Osteoblast (primary cell): ENCODE data around the gene PCDHB16. TPM values are rescaled to one million over a fixed set of nuclear protein-coding genes. Genes with fewer than 3 reads are reported as not detected.
"Not testable (repeated sequence)": the region's sequence is repeated elsewhere in the genome, so short reads cannot be mapped to it uniquely, and the experiment has no call there.

ENCODE experiments used
- DNase-seq: peaks from one replicate; pipeline ENCODE4 v3.0.0; 2011; ENCODE audit warnings: low spot score, mixed read lengths; ENCODE audit not compliant: insufficient read length; ENCODE audit errors: missing footprints
- H2AFZ ChIP-seq: 2 replicates; pipeline ENCODE4 v1.6.0; 2011; ENCODE audit warnings: mild to moderate bottlenecking, low read length
- H3K27ac ChIP-seq: 2 replicates; pipeline ENCODE4 v1.5.1; 2011; ENCODE audit warnings: mild to moderate bottlenecking, low read depth, low read length, moderate library complexity
- H3K27me3 ChIP-seq: 2 replicates; pipeline ENCODE4 v1.6.0; 2012; ENCODE audit warnings: mild to moderate bottlenecking, control low read depth, inconsistent platforms, low read length, moderate library complexity; ENCODE audit not compliant: insufficient read depth
- H3K36me3 ChIP-seq: 2 replicates; pipeline ENCODE4 v1.5.1; 2011; ENCODE audit warnings: mild to moderate bottlenecking, low read length, control low read depth, moderate library complexity; ENCODE audit not compliant: insufficient read depth
- H3K4me1 ChIP-seq: 2 replicates; pipeline ENCODE4 v1.5.1; 2011; ENCODE audit warnings: mild to moderate bottlenecking, low read length, control low read depth, moderate library complexity; ENCODE audit not compliant: insufficient read depth
- H3K4me2 ChIP-seq: 2 replicates; pipeline ENCODE4 v1.6.0; 2011; ENCODE audit warnings: mild to moderate bottlenecking, low read length; ENCODE audit not compliant: insufficient read depth
- H3K4me3 ChIP-seq: fragments of 200-600 bp; sonication (generic); 3 replicates; pipeline ENCODE4 v1.5.1; 2012; ENCODE audit warnings: mild to moderate bottlenecking, low read length, inconsistent platforms; ENCODE audit not compliant: insufficient read depth
- H3K79me2 ChIP-seq: 2 replicates; pipeline ENCODE4 v1.6.0; 2012; ENCODE audit warnings: mild to moderate bottlenecking, low read length, control low read depth, inconsistent platforms; ENCODE audit not compliant: insufficient read depth
- H3K9me3 ChIP-seq: 2 replicates; pipeline ENCODE4 v1.5.1; 2011; ENCODE audit warnings: low read depth, low read length, control low read depth
- H4K20me1 ChIP-seq: 2 replicates; pipeline ENCODE4 v1.6.0; 2012; ENCODE audit warnings: mild to moderate bottlenecking, low read length, control low read depth; ENCODE audit not compliant: insufficient read depth
- CTCF ChIP-seq: IDR thresholded peaks from 2 replicates; pipeline ENCODE4 v1.5.1; 2011; ENCODE audit warnings: mild to moderate bottlenecking, low read depth, low read length, moderate library complexity; ENCODE audit errors: extremely low read depth
- total RNA-seq: library from RNA; depleted of rRNA; stranded (reverse); fragments of >200 nt; gene quantifications from 2 replicates; pipeline ENCODE4 v1.2.3, GENCODE V29; 2012

The PCDHB16 gene
- total RNA-seq, 1 donor = 1.1 TPM

GRCh38 chr5:141196363-141196762, 14.2 kb downstream of the PCDHB16 start:
- TF ChIP-seq CTCF = no peak
- Histone ChIP-seq H3K4me3 (no peak overlapping the region), H3K4me1 (no peaks in the 10 kb centered on the region), H4K20me1 (no peaks in the 10 kb centered on the region), H3K36me3 (no peaks in the 10 kb centered on the region), H2AFZ (no peak overlapping the region), H3K27ac (no peak overlapping the region), H3K79me2 (no peaks in the 10 kb centered on the region), H3K9me3 (no peaks in the 10 kb centered on the region), H3K4me2 (no peak overlapping the region), H3K27me3 (no peaks in the 10 kb centered on the region)
- no peak for DNase-seq

- Histone ChIP-seq H3K9me3 (no peaks in the 10 kb centered on the region), H3K27me3 (no peaks in the 10 kb centered on the region), H3K27ac (no peak within 1 kb of the TSS), H3K4me1 (no peaks in the 10 kb centered on the region), H4K20me1 (no peaks in the 10 kb centered on the region), H3K36me3 (no peaks in the 10 kb centered on the region), H3K79me2 (no peaks in the 10 kb centered on the region), H2AFZ (peak within 1 kb of the TSS; percentile 35), H3K4me2 (peak within 1 kb of the TSS; percentile 23), H3K4me3 (no peak within 1 kb of the TSS)
- TF ChIP-seq CTCF = no peak
- DNase-seq = no peak
These were observed 17.4 kb downstream of the PCDHB16 start, which contains the start of gene PCDHB11 for GRCh38 chr5:141199359-141200235. Gene PCDHB11 (plus strand): TSS chr5:141199627. CDS start chr5:141199775, 148 bp downstream.

- H3K36me3 ChIP-seq, H2AFZ ChIP-seq, H3K9me3 ChIP-seq, H3K79me2 ChIP-seq, H3K4me2 ChIP-seq, H4K20me1 ChIP-seq, H3K4me1 ChIP-seq, DNase-seq, H3K4me3 ChIP-seq, H3K27ac ChIP-seq, H3K27me3 ChIP-seq: not testable (repeated sequence)
These were observed 18.9 kb downstream of the PCDHB16 start for GRCh38 chr5:141201126-141201525.

- not testable (repeated sequence) for H3K36me3 ChIP-seq, H3K27ac ChIP-seq, H3K27me3 ChIP-seq, H3K4me3 ChIP-seq, H4K20me1 ChIP-seq, H2AFZ ChIP-seq, DNase-seq, H3K9me3 ChIP-seq, H3K4me1 ChIP-seq, H3K4me2 ChIP-seq, H3K79me2 ChIP-seq
These were observed 19.5 kb downstream of the PCDHB16 start for GRCh38 chr5:141201646-141202045.

- Histone ChIP-seq H4K20me1 (no peaks in the 10 kb centered on the region), H2AFZ (no peak within 1 kb of the TSS), H3K36me3 (no peaks in the 10 kb centered on the region), H3K4me1 (no peaks in the 10 kb centered on the region), H3K4me3 (no peak within 1 kb of the TSS), H3K27ac (no peak within 1 kb of the TSS), H3K79me2 (no peaks in the 10 kb centered on the region), H3K4me2 (no peak within 1 kb of the TSS), H3K27me3 (no peaks in the 10 kb centered on the region), H3K9me3 (no peaks in the 10 kb centered on the region)
- no peak for DNase-seq
- peak; percentile 23 for TF ChIP-seq CTCF
These were observed 26.3 kb downstream of the PCDHB16 start, which contains the start of gene PCDHB12 for GRCh38 chr5:141208478-141208877. Gene PCDHB12 (plus strand): TSS chr5:141208719. CDS start chr5:141208908, 189 bp downstream.

GRCh38 chr5:141210281-141210680, 28.1 kb downstream of the PCDHB16 start:
- H3K4me2 ChIP-seq, DNase-seq, H3K36me3 ChIP-seq, H3K4me1 ChIP-seq, H4K20me1 ChIP-seq, H3K9me3 ChIP-seq, H3K79me2 ChIP-seq, H3K27me3 ChIP-seq, H2AFZ ChIP-seq, H3K4me3 ChIP-seq, H3K27ac ChIP-seq: not testable (repeated sequence)
